ENCODE measurements around the gene ATR. TPM values are rescaled to one million over a fixed set of nuclear protein-coding genes. Genes with fewer than 3 reads are reported as not detected.
A peak's percentile ranks its signal among the peaks of the same experiment; 100 is the strongest.

The ATR gene
- total and polyA plus RNA-seq, 9 of the 15 experiments (the other 6 are each of a cell fraction or from before 2014, with no cell fraction given): 18.0 to 37.8 (median 23.2) TPM

DNA sequence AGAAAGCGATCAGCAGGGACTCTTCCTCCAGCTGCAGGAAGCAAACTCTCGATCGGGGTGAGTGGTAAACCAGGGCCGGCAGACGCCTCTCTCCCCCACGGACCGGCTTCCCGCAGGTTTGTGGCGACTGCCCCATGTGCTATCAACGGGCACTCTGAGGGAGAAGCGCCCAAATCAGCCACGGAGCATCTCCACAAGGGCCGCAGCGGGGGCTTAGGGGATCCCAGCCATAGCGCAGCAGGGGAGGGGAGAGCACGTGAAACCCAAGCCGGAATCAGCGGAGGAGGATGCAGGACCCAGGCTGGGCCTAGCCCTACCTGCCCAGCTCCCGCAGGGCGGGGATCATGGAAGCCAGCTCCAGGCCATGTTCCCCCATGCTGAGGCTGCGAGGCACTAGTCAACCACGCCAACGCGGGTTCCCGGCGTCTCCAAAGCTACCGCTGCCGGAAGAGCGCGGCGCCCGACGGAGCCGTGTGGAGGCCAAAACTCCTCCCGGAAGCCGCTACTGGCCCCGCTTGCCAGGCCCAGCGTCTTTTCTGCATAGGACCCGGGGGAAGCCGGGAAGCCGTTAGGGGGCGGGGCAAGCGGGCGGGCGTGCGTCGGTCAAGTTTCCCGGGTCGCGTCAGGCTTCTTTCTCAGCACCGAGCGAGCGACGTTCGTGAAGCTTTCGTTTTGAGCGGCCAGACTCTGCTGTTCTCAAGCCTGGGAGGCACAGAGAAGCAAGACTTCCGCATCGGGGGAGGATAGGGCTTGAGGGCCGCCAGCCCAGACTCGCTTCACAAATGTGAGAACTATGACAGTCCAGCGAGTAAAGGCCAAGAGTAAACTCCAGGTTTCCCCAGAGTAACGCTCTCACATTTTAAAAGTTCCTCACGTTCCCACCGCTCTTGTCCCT lies at the start of gene ATR (continued):
- TF ChIP-seq ZNF551 (CRISPR knock-in tag; IDR thresholded peaks at IDR 0.05) (no peak), ZNF197 (CRISPR knock-in tag; IDR thresholded peaks at IDR 0.05; ENCODE audit: low read depth) (no peak), TBL1XR1 (IDR thresholded peaks at IDR 0.05; ENCODE audit: low read length in 2 of 2) (peak; percentile 56 to 72; a peak in 2 of 4 replicates), NFATC3 (IDR thresholded peaks at IDR 0.05) (no peak; the same call in 1 of the 2 replicates), ZNF347 (CRISPR knock-in tag; IDR thresholded peaks at IDR 0.05; ENCODE audit: low read depth) (no peak), SMAD4 (CRISPR knock-in tag; conservative IDR thresholded peaks at IDR 0.05) (peak; percentile 80), ZNF146 (CRISPR knock-in tag; IDR thresholded peaks at IDR 0.05; ENCODE audit: unreplicated experiment) (no peak), ILK (tag; IDR thresholded peaks at IDR 0.05; ENCODE audit: borderline replicate concordance, low read depth) (no peak), ZNF436 (CRISPR knock-in tag; IDR thresholded peaks at IDR 0.05) (no peak), YY1 (IDR thresholded peaks at IDR 0.05; ENCODE audit: borderline replicate concordance in 1 of 3, control insufficient read depth in 1 of 3, extremely low read depth in 1 of 3, insufficient read depth in 3 of 3, insufficient read length in 1 of 3, insufficient replicate concordance in 2 of 3, low read depth in 1 of 3, low read length in 2 of 3) (peak in 2 of 3 experiments; percentile 68 to 81), BRCA1 (IDR thresholded peaks at IDR 0.05) (no peak), BRCA1 (CRISPR knock-in tag; IDR thresholded peaks at IDR 0.05) (no peak), KAT8 (IDR thresholded peaks at IDR 0.05; ENCODE audit: low read depth) (no peak), BRD9 (IDR thresholded peaks at IDR 0.05; ENCODE audit: low read depth, partially characterized antibody) (no peak), NCOA2 (IDR thresholded peaks at IDR 0.05; ENCODE audit: partially characterized antibody in 2 of 2) (no peak), DACH1 (IDR thresholded peaks at IDR 0.05; ENCODE audit: partially characterized antibody) (no peak), NONO (IDR thresholded peaks at IDR 0.05; ENCODE audit: low read depth in 2 of 2, low read length in 1 of 2) (peak; percentile 28 to 54; a peak in 1 of 4 replicates), HMGN3 (IDR thresholded peaks at IDR 0.05; ENCODE audit: borderline replicate concordance, extremely low read depth, insufficient read length, low read depth, low read length) (peak; percentile 98), KAT7 (CRISPR knock-in tag; IDR thresholded peaks at IDR 0.05; ENCODE audit: borderline replicate concordance) (peak; percentile 83; the same call in 1 of the 2 replicates), PTRF (tag; IDR thresholded peaks at IDR 0.05) (no peak), PHF20 (IDR thresholded peaks at IDR 0.05; ENCODE audit: partially characterized antibody) (peak; percentile 70), NELFE (IDR thresholded peaks at IDR 0.05; ENCODE audit: insufficient read depth, insufficient read length) (no peak)
- TF ChIP-seq, protein P1, sequence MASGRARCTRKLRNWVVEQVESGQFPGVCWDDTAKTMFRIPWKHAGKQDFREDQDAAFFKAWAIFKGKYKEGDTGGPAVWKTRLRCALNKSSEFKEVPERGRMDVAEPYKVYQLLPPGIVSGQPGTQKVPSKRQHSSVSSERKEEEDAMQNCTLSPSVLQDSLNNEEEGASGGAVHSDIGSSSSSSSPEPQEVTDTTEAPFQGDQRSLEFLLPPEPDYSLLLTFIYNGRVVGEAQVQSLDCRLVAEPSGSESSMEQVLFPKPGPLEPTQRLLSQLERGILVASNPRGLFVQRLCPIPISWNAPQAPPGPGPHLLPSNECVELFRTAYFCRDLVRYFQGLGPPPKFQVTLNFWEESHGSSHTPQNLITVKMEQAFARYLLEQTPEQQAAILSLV (tag; IDR thresholded peaks at IDR 0.05): no peak
- TF ChIP-seq, protein P2, sequence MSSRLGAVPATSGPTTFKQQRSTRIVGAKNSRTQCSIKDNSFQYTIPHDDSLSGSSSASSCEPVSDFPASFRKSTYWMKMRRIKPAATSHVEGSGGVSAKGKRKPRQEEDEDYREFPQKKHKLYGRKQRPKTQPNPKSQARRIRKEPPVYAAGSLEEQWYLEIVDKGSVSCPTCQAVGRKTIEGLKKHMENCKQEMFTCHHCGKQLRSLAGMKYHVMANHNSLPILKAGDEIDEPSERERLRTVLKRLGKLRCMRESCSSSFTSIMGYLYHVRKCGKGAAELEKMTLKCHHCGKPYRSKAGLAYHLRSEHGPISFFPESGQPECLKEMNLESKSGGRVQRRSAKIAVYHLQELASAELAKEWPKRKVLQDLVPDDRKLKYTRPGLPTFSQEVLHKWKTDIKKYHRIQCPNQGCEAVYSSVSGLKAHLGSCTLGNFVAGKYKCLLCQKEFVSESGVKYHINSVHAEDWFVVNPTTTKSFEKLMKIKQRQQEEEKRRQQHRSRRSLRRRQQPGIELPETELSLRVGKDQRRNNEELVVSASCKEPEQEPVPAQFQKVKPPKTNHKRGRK (tag; IDR thresholded peaks at IDR 0.05): no peak
